HepG2 (cell line): ENCODE data around the gene TNFRSF21.

Source experiments
- CBX5 ChIP-seq: sonication (generic); formaldehyde crosslinking; IDR thresholded peaks from 2 replicates; pipeline ENCODE4 v1.4.0; 2020; ENCODE audit warnings: missing genetic modification reagents, borderline replicate concordance
- CTCF ChIP-seq: sonication (generic); formaldehyde crosslinking; IDR thresholded peaks from 2 replicates; pipeline ENCODE4 v1.5.0; 2020; ENCODE audit warnings: mild to moderate bottlenecking, missing genetic modification reagents, moderate library complexity
- FOSL2 ChIP-seq: sonication (generic); formaldehyde crosslinking; IDR thresholded peaks from 2 replicates; pipeline ENCODE4 v1.4.0; 2020; ENCODE audit warnings: missing genetic modification reagents
- GABPA ChIP-seq, 2 experiments: IDR thresholded peaks; 2 replicates each; pipeline ENCODE4 v1.6.1; 2011 to 2016; ENCODE audit warnings: low read depth in 2 of 2, low read length in 1 of 2, missing biosample characterization in 1 of 2, missing genetic modification characterization in 1 of 2
- MXI1 ChIP-seq: IDR thresholded peaks from 3 replicates; pipeline ENCODE4 v1.6.1; 2012; ENCODE audit warnings: low read depth, low read length, inconsistent platforms, borderline replicate concordance
- NR0B2 ChIP-seq: sonication (generic); formaldehyde crosslinking; IDR thresholded peaks from 2 replicates; pipeline ENCODE4 v1.4.0; 2020; ENCODE audit warnings: mild to moderate bottlenecking, missing genetic modification reagents
- NR2C2 ChIP-seq: sonication (generic); formaldehyde crosslinking; IDR thresholded peaks from 2 replicates; pipeline ENCODE4 v1.4.0; 2020; ENCODE audit warnings: missing genetic modification reagents, mild to moderate bottlenecking, moderate library complexity, borderline replicate concordance
- ZNF274 ChIP-seq: sonication (generic); formaldehyde crosslinking; IDR thresholded peaks from 2 replicates; pipeline ENCODE4 v1.5.1; 2020; ENCODE audit warnings: mild to moderate bottlenecking, missing genetic modification reagents

- TF ChIP-seq GABPA (IDR thresholded peaks at IDR 0.05; ENCODE audit: low read depth, low read length) (no peak), GABPA (CRISPR knock-in tag; IDR thresholded peaks at IDR 0.05; ENCODE audit: low read depth) (no peak), ZNF274 (CRISPR knock-in tag) (no peak), NR2C2 (CRISPR knock-in tag) (no peak), MXI1 (no peak), FOSL2 (CRISPR knock-in tag) (no peak), CBX5 (CRISPR knock-in tag) (no peak), NR0B2 (no peak), CTCF (CRISPR knock-in tag) (no peak)
These were observed 55.7 kb downstream of the TNFRSF21 start for GRCh38 chr6:47254051-47254450.
